ENCODE measurements around the gene MEI1.

Gene MEI1

GRCh38 chr22:41746567-41747400, 47.5 kb downstream of the MEI1 start:
- DNase-seq: peak; percentile 57 to 61

GRCh38 chr22:41752011-41752970, 53.0 kb downstream of the MEI1 start:
- DNase-seq: no peak

- DNase-seq: no peak
Observed at GRCh38 chr22:41753984-41754383, 54.7 kb downstream of the MEI1 start.

- DNase-seq: no peak
Observed at GRCh38 chr22:41757502-41757901, 58.2 kb downstream of the MEI1 start.

- no peak for DNase-seq
Observed at GRCh38 chr22:41758231-41758630, 58.9 kb downstream of the MEI1 start.

GRCh38 chr22:41762980-41763779, 63.9 kb downstream of the MEI1 start:
- DNase-seq: peak; percentile 62 to 72

GRCh38 chr22:41766476-41766875, 67.2 kb downstream of the MEI1 start:
- no peak for DNase-seq

GRCh38 chr22:41768430-41768829, 69.1 kb downstream of the MEI1 start:
- DNase-seq: no peak

GRCh38 chr22:41770715-41771468, 71.6 kb downstream of the MEI1 start:
- no peak for DNase-seq

GRCh38 chr22:41772198-41772597, 72.9 kb downstream of the MEI1 start:
- DNase-seq: no peak

- no peak for DNase-seq
Observed at GRCh38 chr22:41772645-41773044, 73.3 kb downstream of the MEI1 start.

- DNase-seq: no peak
Observed at GRCh38 chr22:41775338-41775737, 76.0 kb downstream of the MEI1 start.

- no peak for DNase-seq
Observed at GRCh38 chr22:41775976-41776375, 76.7 kb downstream of the MEI1 start.

- no peak for DNase-seq
Observed at GRCh38 chr22:41776381-41776780, 77.1 kb downstream of the MEI1 start.

GRCh38 chr22:41777749-41778425, 78.6 kb downstream of the MEI1 start:
- DNase-seq: no peak

GRCh38 chr22:41779929-41780505, 80.7 kb downstream of the MEI1 start:
- no peak for DNase-seq

GRCh38 chr22:41780746-41781505, 81.6 kb downstream of the MEI1 start:
- no peak for DNase-seq

GRCh38 chr22:41781507-41781906, 82.2 kb downstream of the MEI1 start:
- DNase-seq: no peak

- DNase-seq: no peak
Observed at GRCh38 chr22:41782316-41782715, 83.0 kb downstream of the MEI1 start.

GRCh38 chr22:41782751-41783150, 83.4 kb downstream of the MEI1 start:
- DNase-seq: no peak

Data from NCI-H2081 (cell line).